Mesothelial cell of epicardium (in vitro differentiated cells): Measurements from ENCODE around the gene TAOK1. TPM values are rescaled to one million over a fixed set of nuclear protein-coding genes. Genes with fewer than 3 reads are reported as not detected.

Experiments
- DNase-seq, 2 experiments: peaks; one replicate each; pipeline ENCODE4 v3.0.0; 2021; ENCODE audit warnings: low spot score in 2 of 2; ENCODE audit not compliant: unreplicated experiment in 2 of 2
- H3K27ac Mint-ChIP-seq: 2 replicates; pipeline ENCODE4 v1.8.0; 2021; ENCODE audit warnings: mixed read lengths
- H3K27me3 Mint-ChIP-seq: 2 replicates; pipeline ENCODE4 v1.8.0; 2021; ENCODE audit warnings: low read depth, mixed read lengths
- H3K36me3 Mint-ChIP-seq: 2 replicates; pipeline ENCODE4 v1.8.0; 2021; ENCODE audit warnings: mixed read lengths
- H3K4me1 Mint-ChIP-seq: 2 replicates; pipeline ENCODE4 v1.8.0; 2021; ENCODE audit warnings: mixed read lengths
- H3K4me3 Mint-ChIP-seq: 2 replicates; pipeline ENCODE4 v1.8.0; 2021; ENCODE audit warnings: mild to moderate bottlenecking, moderate library complexity, mixed read lengths
- H3K9me3 Mint-ChIP-seq: 2 replicates; pipeline ENCODE4 v1.8.0; 2021; ENCODE audit warnings: mixed read lengths
- CTCF ChIP-seq: fragments of 200-600 bp; sonication (generic); IDR thresholded peaks from one replicate; pipeline ENCODE4 v1.5.0; 2021; ENCODE audit warnings: antibody characterized with exemption; ENCODE audit not compliant: unreplicated experiment
- total RNA-seq: library from RNA; stranded (reverse); gene quantifications from 3 replicates; pipeline ENCODE4 v1.2.1, GENCODE V29; 2021

The TAOK1 gene
- total RNA-seq, 1 donor from 2014 or later, result 86.7 TPM

GRCh38 chr17:29571883-29572681 is 181.9 kb downstream of the TAOK1 start:
- Mint-ChIP-seq H3K4me1 (peaks cover 24% of the 10 kb centered on the region), H3K27ac (no peak overlapping the region), H3K27me3 (peaks cover 2% of the 10 kb centered on the region), H3K36me3 (peaks cover 5% of the 10 kb centered on the region), H3K9me3 (no peaks in the 10 kb centered on the region), H3K4me3 (no peak overlapping the region)
- no peak for TF ChIP-seq CTCF
- no peak for DNase-seq

GRCh38 chr17:29572691-29573557 is 182.8 kb downstream of the TAOK1 start:
- H3K9me3 Mint-ChIP-seq, result no peaks in the 10 kb centered on the region
- peak; percentile 37 to 67 for DNase-seq
- TF ChIP-seq CTCF, result peak; percentile 56
- peaks cover 2% of the 10 kb centered on the region for H3K27me3 Mint-ChIP-seq
- peaks cover 24% of the 10 kb centered on the region for H3K4me1 Mint-ChIP-seq
- H3K4me3 Mint-ChIP-seq, result peak overlapping the region; percentile 40
- H3K36me3 Mint-ChIP-seq, result peaks cover 5% of the 10 kb centered on the region
- peak overlapping the region; percentile 64 for H3K27ac Mint-ChIP-seq

- no peaks in the 10 kb centered on the region for H3K27me3 Mint-ChIP-seq
- H3K9me3 Mint-ChIP-seq, result no peaks in the 10 kb centered on the region
- DNase-seq, result peak in 1 of 2 experiments; percentile 18
These were observed 183.4 kb downstream of the TAOK1 start for GRCh38 chr17:29573558-29573869.

GRCh38 chr17:29573871-29574731 is 183.9 kb downstream of the TAOK1 start:
- no peaks in the 10 kb centered on the region for H3K9me3 Mint-ChIP-seq
- no peak for TF ChIP-seq CTCF
- no peak overlapping the region for H3K4me3 Mint-ChIP-seq
- H3K36me3 Mint-ChIP-seq, result peaks cover 5% of the 10 kb centered on the region
- DNase-seq, result no peak
- H3K27ac Mint-ChIP-seq, result no peak overlapping the region
- H3K27me3 Mint-ChIP-seq, result no peaks in the 10 kb centered on the region
- peaks cover 18% of the 10 kb centered on the region for H3K4me1 Mint-ChIP-seq

More at GRCh38 chr17:29573558-29573869, 183.4 kb downstream of the TAOK1 start:
- TF ChIP-seq CTCF, result no peak
- Mint-ChIP-seq H3K36me3 (peaks cover 5% of the 10 kb centered on the region), H3K4me1 (peaks cover 19% of the 10 kb centered on the region), H3K27ac (peak overlapping the region; percentile 21), H3K4me3 (no peak overlapping the region)
